Measurements from ENCODE around the gene FGGY. TPM values are rescaled to one million over a fixed set of nuclear protein-coding genes. Genes with fewer than 3 reads are reported as not detected.

The FGGY gene
- total RNA-seq, 4 donors from 2014 or later, result 20.6 to 138 (median 32.8) TPM

DNA sequence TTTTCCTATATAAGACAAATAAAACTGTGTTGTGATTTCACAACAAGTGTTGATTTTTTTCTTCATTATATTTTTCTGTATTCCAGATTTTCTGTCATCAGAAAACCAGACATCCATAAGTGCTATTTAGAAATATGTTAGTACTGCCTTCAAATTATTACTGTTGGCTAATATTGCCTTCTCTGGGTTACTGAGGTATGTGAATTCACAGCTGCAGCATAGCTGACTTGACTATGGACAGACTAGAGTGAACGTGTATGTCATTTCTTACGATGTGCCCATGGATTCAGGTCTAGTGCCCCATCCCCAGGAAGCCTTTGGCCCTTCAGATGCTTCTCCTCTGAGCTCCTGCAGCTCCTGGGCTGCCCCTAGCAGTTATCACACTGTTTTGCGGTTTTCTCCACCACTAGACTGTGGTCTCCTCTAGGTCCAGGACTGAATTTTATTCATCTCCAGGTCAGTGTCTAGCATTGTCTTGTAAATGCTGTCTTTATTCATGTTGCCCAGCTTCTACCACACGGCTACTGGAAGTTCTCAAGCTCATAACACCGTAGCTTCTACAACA is 118.5 kb downstream of the FGGY start:
- Histone ChIP-seq H3K4me1 (no peaks in the 10 kb centered on the region), H3K27ac (no peak overlapping the region), H3K4me3 (no peak overlapping the region), H3K36me3 (no peaks in the 10 kb centered on the region), H3K9me3 (no peaks in the 10 kb centered on the region), H3K27me3 (no peaks in the 10 kb centered on the region)
- intact Hi-C loops (cut with DNase I; ENCODE audit: low total_unique reads), result no loop called here
- DNase-seq, result no peak
- TF ChIP-seq POLR2A (IDR thresholded peaks at IDR 0.05), result no peak
- TF ChIP-seq, protein P1, sequence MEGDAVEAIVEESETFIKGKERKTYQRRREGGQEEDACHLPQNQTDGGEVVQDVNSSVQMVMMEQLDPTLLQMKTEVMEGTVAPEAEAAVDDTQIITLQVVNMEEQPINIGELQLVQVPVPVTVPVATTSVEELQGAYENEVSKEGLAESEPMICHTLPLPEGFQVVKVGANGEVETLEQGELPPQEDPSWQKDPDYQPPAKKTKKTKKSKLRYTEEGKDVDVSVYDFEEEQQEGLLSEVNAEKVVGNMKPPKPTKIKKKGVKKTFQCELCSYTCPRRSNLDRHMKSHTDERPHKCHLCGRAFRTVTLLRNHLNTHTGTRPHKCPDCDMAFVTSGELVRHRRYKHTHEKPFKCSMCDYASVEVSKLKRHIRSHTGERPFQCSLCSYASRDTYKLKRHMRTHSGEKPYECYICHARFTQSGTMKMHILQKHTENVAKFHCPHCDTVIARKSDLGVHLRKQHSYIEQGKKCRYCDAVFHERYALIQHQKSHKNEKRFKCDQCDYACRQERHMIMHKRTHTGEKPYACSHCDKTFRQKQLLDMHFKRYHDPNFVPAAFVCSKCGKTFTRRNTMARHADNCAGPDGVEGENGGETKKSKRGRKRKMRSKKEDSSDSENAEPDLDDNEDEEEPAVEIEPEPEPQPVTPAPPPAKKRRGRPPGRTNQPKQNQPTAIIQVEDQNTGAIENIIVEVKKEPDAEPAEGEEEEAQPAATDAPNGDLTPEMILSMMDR (IDR thresholded peaks at IDR 0.05), result no peak

DNA sequence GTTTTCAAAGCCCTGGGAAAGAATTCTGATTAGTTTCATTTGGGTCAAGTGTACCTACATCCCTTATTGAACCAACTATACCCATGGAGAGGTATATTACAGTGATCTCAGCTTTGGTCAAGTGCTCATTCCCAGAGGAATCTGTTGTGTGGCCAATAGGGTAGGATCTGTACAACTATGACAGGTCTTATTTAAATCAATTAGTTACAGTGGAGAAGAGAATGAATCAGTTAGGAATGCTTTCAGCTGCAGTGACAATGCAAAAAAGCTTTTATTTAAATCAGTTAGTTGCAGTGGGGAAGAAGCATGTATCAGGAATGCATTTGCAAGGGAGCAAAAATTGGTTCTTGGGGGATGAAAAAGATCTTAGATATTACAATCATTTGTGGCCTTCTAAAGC is 119.0 kb downstream of the FGGY start:
- no peaks in the 10 kb centered on the region for H3K36me3 ChIP-seq
- no peaks in the 10 kb centered on the region for H3K27me3 ChIP-seq
- no peak overlapping the region for H3K27ac ChIP-seq
- no peak overlapping the region for H3K4me3 ChIP-seq
- peaks cover 0 to under 1% of the 10 kb centered on the region in 2 donors for H3K4me1 ChIP-seq
- DNase-seq, result no peak
- TF ChIP-seq, protein P1 (IDR thresholded peaks at IDR 0.05), result no peak
- TF ChIP-seq POLR2A (IDR thresholded peaks at IDR 0.05), result no peak
- intact Hi-C loops (cut with DNase I; ENCODE audit: low total_unique reads), result no loop called here
- H3K9me3 ChIP-seq, result no peaks in the 10 kb centered on the region

DNA sequence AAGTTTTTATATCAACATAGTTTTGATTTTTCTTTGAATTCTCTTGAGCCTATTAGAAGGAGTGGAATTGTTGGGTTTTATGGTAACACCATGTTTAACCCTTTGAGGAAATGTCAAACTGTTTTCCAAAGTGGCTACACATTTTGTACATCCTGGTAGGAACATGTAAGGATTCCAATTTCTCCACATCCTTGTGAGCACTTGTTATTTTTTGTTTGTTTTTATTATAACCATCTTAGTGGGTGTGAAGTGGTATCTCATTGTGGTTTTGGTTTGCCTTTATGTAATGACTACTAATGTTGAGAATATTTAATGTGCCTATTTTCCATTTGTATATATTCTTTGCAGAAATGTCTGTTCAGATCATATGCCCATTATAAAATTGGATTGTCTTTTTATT is 120.5 kb downstream of the FGGY start:
- H3K27me3 ChIP-seq, result no peaks in the 10 kb centered on the region
- intact Hi-C loops (cut with DNase I; ENCODE audit: low total_unique reads), result no loop called here
- TF ChIP-seq, protein P1 (IDR thresholded peaks at IDR 0.05), result no peak
- no peak for TF ChIP-seq POLR2A (IDR thresholded peaks at IDR 0.05)
- peaks cover 0 to 4% of the 10 kb centered on the region in 2 donors for H3K4me1 ChIP-seq
- no peaks in the 10 kb centered on the region for H3K36me3 ChIP-seq
- no peaks in the 10 kb centered on the region for H3K9me3 ChIP-seq
- H3K27ac ChIP-seq, result no peak overlapping the region
- no peak overlapping the region for H3K4me3 ChIP-seq
- DNase-seq, result no peak

DNA sequence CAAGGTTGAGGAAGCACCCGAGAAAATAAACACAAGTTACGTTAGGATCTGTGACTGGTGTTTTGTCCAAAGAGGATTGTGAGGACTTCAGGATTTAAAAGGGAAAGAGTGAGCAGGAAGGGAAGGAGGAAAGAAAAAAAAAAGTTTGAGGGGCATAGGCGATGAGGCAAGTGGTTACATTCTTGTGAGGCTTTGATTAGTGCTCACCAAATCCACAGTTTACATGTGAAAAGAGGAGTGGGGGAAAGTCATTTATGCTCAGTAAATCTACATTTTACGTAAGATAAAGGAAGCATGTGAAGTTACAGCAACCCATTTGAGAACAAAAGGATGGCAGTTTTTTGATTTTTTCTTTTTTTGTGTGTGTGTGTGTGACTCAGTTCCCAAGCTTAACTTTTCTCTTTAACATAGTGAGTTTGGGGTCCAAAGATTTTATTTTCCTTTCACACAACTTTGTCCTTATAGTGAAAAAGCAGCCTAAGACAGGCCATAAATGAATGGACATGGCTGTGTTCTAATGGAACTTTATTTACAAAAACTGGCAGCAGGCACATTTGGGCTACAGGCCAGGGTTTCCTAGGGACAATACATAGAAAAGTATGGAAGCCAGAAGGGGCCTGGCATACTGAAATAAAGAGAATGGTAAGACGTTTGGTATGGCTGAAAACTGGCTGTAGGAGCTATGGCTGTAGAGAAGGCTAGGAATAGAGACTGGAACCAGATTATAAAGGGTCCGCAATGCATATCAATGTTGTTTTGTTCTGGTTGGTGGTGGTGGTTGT is 121.7 kb downstream of the FGGY start:
- Histone ChIP-seq H3K4me3 (no peak overlapping the region), H3K4me1 (peaks cover 0 to 4% of the 10 kb centered on the region in 2 donors), H3K27ac (no peak overlapping the region), H3K36me3 (no peaks in the 10 kb centered on the region), H3K27me3 (no peaks in the 10 kb centered on the region), H3K9me3 (no peaks in the 10 kb centered on the region)
- intact Hi-C loops (cut with DNase I; ENCODE audit: low total_unique reads), result no loop called here
- no peak for DNase-seq
- no peak for TF ChIP-seq POLR2A (IDR thresholded peaks at IDR 0.05)
- TF ChIP-seq, protein P1 (IDR thresholded peaks at IDR 0.05), result no peak

DNA sequence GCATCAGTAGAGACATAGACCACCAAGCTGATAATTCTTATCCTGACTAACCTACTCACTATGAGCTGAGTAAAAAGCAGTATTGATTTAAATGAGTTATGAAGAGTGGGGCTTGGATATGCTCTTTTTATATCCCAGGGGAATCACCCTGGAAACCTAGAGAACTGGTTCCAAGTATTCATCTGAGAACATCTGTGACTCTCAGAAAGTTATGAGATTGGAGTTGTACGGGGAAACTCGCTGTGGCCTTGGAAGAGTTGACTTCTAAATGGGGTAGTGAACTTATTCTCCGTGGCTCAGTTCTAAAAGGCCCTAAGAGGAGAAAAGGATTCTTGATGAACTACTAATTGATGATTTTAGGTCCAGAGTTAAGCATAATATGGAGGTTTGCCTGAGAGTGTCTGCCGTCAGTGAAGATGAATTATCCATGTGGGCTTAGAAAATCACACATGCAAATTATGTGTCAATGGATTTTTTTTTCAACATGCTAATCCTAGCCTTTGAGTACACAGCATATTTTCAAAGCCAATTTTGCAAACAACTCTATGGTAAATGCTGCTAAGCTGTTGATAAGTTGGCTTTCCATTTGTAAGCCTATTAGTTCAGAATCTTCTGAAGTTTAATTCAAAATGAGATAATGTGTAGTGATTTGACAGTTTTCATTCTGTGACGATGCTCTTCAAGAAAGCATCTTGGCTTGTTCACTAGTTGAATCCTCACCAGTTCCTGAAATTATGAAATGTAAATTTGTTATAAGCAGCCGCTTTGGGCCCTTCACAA is 122.7 kb downstream of the FGGY start:
- no peak for TF ChIP-seq POLR2A (IDR thresholded peaks at IDR 0.05)
- TF ChIP-seq, protein P1 (IDR thresholded peaks at IDR 0.05), result no peak
- intact Hi-C loops (cut with DNase I; ENCODE audit: low total_unique reads), result no loop called here
- no peaks in the 10 kb centered on the region for H3K27me3 ChIP-seq
- no peak for DNase-seq
- H3K36me3 ChIP-seq, result no peaks in the 10 kb centered on the region
- no peak overlapping the region for H3K4me3 ChIP-seq
- no peaks in the 10 kb centered on the region for H3K9me3 ChIP-seq
- H3K27ac ChIP-seq, result no peak overlapping the region
- peaks cover 0 to 4% of the 10 kb centered on the region in 2 donors for H3K4me1 ChIP-seq

All from uterus (tissue), 4 donors.